Measurements from ENCODE around the gene C1orf159. TPM values are rescaled to one million over a fixed set of nuclear protein-coding genes. Genes with fewer than 3 reads are reported as not detected.

C1orf159 gene
- total and polyA plus RNA-seq, 2 of the 8 experiments (the other 6 are each of a cell fraction or from before 2014, with no cell fraction given), result 10.0 to 10.9 TPM

- H3K79me1 ChIP-seq (ENCODE audit: low read depth, low read length), result no peaks in the 10 kb centered on the region
- no peak overlapping the region for H3K14ac ChIP-seq (ENCODE audit: insufficient read length)
- ChIA-PET CTCF (ENCODE audit: partially characterized antibody) (interaction anchor here (1.0 to 1.4 kb wide), 2 partner anchors 98 to 210 kb away, joined by 3 to 4 read pairs; no protein-coding TSS in a partner anchor), POLR2A (ENCODE audit: partially characterized antibody) (interaction anchor here (0.8 to 1.4 kb wide), 3 partner anchors 49 to 140 kb away, joined by 3 to 4 read pairs (median 4); no protein-coding TSS in a partner anchor)
- H3K9ac ChIP-seq (replicated peaks in 1 of 4; ENCODE audit: extremely low read depth in 1 of 4, low read depth in 3 of 4, low read length in 3 of 4), result no peak overlapping the region
- H2AFZ ChIP-seq (ENCODE audit: low read length), result no peak overlapping the region
- H3K23ac ChIP-seq (ENCODE audit: insufficient read length), result no peak overlapping the region
- no peak overlapping the region for H3K56ac ChIP-seq (replicated peaks; ENCODE audit: insufficient read length, low read depth, low read length)
- H2BK5ac ChIP-seq (ENCODE audit: low read depth, low read length), result no peak overlapping the region
- no peak overlapping the region for H2BK15ac ChIP-seq (ENCODE audit: low read length)
- no peak overlapping the region for H4K8ac ChIP-seq (ENCODE audit: extremely low read depth, insufficient read depth, low read length)
- DNase-seq (ENCODE audit: low read depth in 1 of 2, low spot score in 2 of 2) (no peak), FAIRE-seq (no peak)
- H3K4me2 ChIP-seq (ENCODE audit: insufficient read depth in 1 of 2, low read depth in 2 of 2, low read length in 2 of 2), result no peak overlapping the region
- H3K18ac ChIP-seq (ENCODE audit: extremely low read depth, low read length), result no peak overlapping the region
- H4K5ac ChIP-seq (ENCODE audit: insufficient read length, low read depth, low read length), result no peak overlapping the region
- H2AK5ac ChIP-seq (ENCODE audit: low read depth, low read length), result no peak overlapping the region
- WGBS, 2 experiments (ENCODE audit: extremely low coverage in 1 of 2, insufficient coverage in 1 of 2, insufficient read length in 1 of 2, insufficient replicate concordance in 2 of 2, low coverage in 1 of 2, low lambda C conversion rate in 2 of 2, missing lambda C conversion rate in 1 of 2), result 92% methylated on average over 27 of the region's 27 CpGs; no CpG with 5 or more reads in 1 of the 2 experiments
- H3K4ac ChIP-seq (replicated peaks; ENCODE audit: insufficient read length, low read depth, low read length), result no peak overlapping the region
- no peak overlapping the region for H2BK12ac ChIP-seq (ENCODE audit: low read depth, low read length)
- no peak overlapping the region for H4K91ac ChIP-seq (replicated peaks; ENCODE audit: insufficient read length, low read length)
- no peak overlapping the region for H2BK120ac ChIP-seq (replicated peaks; ENCODE audit: low read depth, low read length)
- peaks cover 0 to 3% of the 10 kb centered on the region in 2 experiments for H4K20me1 ChIP-seq (replicated peaks in 1 of 2; ENCODE audit: control insufficient read depth in 1 of 2, insufficient read depth in 2 of 2, low read length in 2 of 2)
- no peak overlapping the region for H3K4me3 ChIP-seq (ENCODE audit: extremely low read depth in 1 of 4, insufficient read depth in 2 of 4, low read depth in 3 of 4, low read length in 4 of 4)
- H3K36me3 ChIP-seq (ENCODE audit: control insufficient read depth in 2 of 4, insufficient read depth in 4 of 4, low read length in 3 of 4), result no peaks in the 10 kb centered on the region
- H2BK20ac ChIP-seq (ENCODE audit: low read length), result no peak overlapping the region
- no peak overlapping the region for H3K27ac ChIP-seq (ENCODE audit: low read depth, low read length)
- H3K27me3 ChIP-seq (replicated peaks in 1 of 4; ENCODE audit: control insufficient read depth in 3 of 4, extremely low read depth in 1 of 4, insufficient read depth in 3 of 4, low read length in 3 of 4), result peaks cover 0 to 5% (median 2%) of the 10 kb centered on the region in 4 experiments; a peak in 3 of 7 replicates
- H3K23me2 ChIP-seq (ENCODE audit: low read depth, low read length), result peaks cover 8% of the 10 kb centered on the region; the same call in 1 of the 2 replicates
- peaks cover 0 to 8% (median 6%) of the 10 kb centered on the region in 4 experiments; a peak in 5 of 7 replicates for H3K4me1 ChIP-seq (replicated peaks in 1 of 4; ENCODE audit: control insufficient read depth in 3 of 4, insufficient read depth in 4 of 4, low read length in 3 of 4)
- no peaks in the 10 kb centered on the region for H3K79me2 ChIP-seq (ENCODE audit: control insufficient read depth in 1 of 2, insufficient read depth in 2 of 2, low read length in 2 of 2)
- H3K9me3 ChIP-seq (ENCODE audit: insufficient read depth in 2 of 2, low read depth in 1 of 2, low read length in 1 of 2), result no peaks in the 10 kb centered on the region
- TF ChIP-seq SP1 (IDR thresholded peaks at IDR 0.05; ENCODE audit: low read depth, low read length) (no peak), RFX5 (IDR thresholded peaks at IDR 0.05; ENCODE audit: borderline replicate concordance, low read depth, low read length) (no peak), CTBP2 (IDR thresholded peaks at IDR 0.05; ENCODE audit: borderline replicate concordance, insufficient read depth, insufficient read length, low read length) (no peak), HDAC2 (IDR thresholded peaks at IDR 0.05; ENCODE audit: borderline replicate concordance in 1 of 2, low read depth in 2 of 2, low read length in 2 of 2) (no peak), GABPA (IDR thresholded peaks at IDR 0.05; ENCODE audit: borderline replicate concordance, insufficient read depth, low read length) (no peak), PHF8 (conservative IDR thresholded peaks at IDR 0.05; ENCODE audit: low read depth, low read length) (no peak), POU5F1 (IDR thresholded peaks at IDR 0.05; ENCODE audit: low read depth, low read length) (no peak), POLR2A (IDR thresholded peaks at IDR 0.05; ENCODE audit: control extremely low read depth in 1 of 2, low read depth in 2 of 2, low read length in 2 of 2) (no peak), SIN3A (conservative IDR thresholded peaks at IDR 0.05 in 1 of 2, IDR thresholded peaks at IDR 0.05 in 1 of 2; ENCODE audit: low read depth in 1 of 2, low read length in 2 of 2) (no peak), ATF3 (IDR thresholded peaks at IDR 0.05; ENCODE audit: insufficient read depth, low read depth, low read length) (no peak)
- TF ChIP-seq, protein P1, sequence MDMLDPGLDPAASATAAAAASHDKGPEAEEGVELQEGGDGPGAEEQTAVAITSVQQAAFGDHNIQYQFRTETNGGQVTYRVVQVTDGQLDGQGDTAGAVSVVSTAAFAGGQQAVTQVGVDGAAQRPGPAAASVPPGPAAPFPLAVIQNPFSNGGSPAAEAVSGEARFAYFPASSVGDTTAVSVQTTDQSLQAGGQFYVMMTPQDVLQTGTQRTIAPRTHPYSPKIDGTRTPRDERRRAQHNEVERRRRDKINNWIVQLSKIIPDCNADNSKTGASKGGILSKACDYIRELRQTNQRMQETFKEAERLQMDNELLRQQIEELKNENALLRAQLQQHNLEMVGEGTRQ (IDR thresholded peaks at IDR 0.05; ENCODE audit: low read length), result no peak
Measured at GRCh38 chr1:1082239-1082775, 33.6 kb downstream of the C1orf159 start.

All from H1 (cell line).